NCI-H748 (cell line): Measurements from ENCODE around the gene CBFA2T3.

ENCODE experiments used
- DNase-seq: peaks from one replicate; lab custom pipeline; 2025; ENCODE audit not compliant: unreplicated experiment; lab: John Stamatoyannopoulos, UW

The CBFA2T3 gene

DNA sequence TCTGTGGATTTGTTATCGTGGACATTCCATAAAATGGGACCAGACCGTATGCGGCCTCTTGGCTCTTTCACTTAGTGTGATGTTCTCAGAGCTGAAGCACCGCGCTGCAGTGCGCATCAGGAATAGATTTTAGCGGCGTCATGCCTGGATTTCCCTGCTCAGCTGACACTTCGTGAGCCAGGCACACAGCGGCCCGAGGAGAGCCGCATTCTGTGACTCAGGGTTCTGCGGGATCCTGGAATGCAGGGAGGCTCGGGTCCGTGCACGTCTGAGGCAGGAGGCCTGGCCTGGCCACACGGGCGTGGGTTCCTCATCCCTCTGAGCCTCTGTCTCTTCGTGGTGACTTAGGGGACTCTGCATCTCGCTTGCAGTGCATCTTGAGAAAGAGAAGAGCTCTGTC, 13.4 kb downstream of the CBFA2T3 start:
- DNase-seq = no peak

DNA sequence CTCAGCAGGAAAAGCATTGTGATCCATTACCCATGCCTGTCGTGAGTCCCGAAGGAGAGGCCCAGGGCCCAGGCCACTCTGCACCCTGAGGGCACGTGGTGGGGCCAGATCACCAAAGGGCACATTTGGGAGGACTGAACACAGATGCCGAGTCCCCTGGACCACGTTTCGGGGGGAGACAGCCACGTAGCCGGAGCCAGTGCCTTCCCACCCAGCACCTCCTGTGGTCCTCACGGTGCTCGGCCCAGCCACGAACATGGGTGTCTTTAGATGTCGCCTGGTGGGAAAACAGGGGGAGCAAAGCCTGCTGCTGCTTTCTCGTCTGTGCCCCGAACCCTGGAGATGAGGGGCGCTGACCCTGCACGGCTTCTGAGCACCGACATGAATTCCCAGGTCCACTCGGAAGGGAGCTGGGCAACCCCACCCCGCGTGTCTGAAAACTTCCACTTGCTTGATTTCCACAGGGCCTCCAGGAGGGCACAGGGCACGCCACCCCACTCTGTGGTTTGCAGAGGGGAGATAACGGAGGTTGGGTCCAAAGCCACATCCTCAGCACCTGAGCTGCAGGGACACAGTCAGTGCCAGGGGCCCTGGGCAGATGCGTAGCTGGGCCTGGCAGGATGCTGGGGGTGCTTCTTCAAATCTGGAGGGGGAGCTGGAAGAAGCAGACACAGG, 14.4 kb downstream of the CBFA2T3 start:
- DNase-seq = no peak

DNA sequence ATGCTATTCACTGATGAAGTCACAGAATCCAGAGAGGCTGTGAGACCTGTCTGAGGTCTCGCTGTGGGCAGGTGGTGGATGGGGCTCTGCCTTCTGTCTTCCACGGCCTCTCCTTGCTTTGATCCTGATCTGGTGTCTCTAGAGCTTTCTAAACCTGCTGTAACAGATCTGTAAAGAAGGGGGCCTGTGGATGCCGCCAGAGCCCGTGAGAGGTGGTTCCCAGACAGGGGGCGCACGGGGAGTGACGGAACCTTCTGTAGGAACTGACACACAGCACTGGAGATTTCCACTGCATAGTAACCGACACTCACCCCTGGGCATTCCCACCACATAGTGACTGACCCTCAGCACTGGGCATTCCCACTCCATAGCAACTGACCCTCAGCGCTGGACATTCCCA, 16.0 kb downstream of the CBFA2T3 start:
- DNase-seq = no peak

DNA sequence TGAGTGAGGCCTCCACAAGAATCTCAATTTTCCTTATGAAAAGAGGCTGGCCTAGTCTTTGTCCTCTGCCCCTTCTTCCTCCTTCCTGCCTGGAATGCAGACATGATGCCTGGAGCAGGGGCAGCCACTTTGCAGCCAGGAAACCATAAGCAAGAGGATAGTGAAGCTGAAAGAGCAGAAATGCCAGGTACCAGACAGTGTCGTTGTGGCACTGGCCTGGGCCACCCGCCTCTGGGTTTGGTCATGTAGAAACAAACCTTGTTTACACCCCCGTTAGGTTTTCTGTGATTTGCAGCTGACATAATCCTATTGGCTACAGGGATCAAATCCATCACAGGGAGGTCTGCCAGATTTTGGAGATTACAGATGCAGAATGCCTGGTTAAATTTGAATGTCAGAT, 16.5 kb downstream of the CBFA2T3 start:
- DNase-seq = no peak

DNA sequence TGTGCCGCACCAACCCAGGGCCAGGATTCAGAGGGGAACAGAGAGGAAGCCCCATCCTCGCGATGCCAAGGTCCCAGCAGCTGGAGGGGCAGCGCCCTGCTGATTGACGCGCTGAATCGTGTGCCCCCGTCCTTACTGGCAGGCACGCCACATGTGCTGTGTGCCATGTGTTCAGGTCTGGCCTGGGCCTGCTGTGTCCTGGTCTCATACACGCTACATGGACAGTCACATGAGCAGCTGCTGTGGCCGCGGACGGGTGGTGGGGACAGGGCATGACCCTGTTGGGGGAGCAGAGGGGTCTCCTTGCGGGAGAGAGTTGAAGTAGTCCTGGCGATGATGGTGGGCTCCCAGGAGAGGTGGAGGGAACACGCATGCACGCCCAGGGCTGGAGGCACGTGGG, 18.0 kb downstream of the CBFA2T3 start:
- no peak for DNase-seq

DNA sequence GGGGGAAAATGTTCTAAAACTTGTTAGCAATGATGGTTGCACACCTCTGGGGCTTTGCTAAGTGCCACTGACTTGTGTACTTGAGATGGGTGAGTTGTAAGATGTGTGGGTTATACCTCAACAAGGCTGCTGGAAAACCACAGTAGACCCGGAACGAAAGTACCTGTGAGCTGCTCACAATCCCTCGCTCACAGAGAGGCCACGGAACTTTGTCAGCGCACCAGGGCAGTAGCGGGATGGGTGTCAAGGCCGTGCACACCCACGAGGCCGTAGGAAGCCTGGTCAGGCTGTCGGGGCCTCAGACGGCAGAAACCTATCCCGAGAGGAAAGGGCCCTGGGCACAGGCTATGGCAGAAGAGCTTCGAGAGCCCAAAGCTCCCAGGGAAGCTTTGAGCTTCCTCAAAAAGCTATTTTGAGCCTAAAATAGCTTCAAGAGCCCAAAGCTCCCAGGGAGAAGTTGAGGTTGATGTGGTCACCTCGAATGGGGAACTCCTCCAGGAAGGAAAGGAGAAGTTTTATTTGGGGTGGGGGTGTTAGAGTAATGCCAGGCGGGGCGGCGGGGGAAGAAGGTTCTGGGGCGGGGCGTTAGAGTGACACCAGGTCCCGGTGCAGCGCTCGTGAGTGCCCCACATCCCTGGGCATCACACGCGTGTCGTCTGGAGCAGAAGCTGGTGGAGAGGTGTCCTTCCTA, 19.0 kb downstream of the CBFA2T3 start:
- DNase-seq = no peak

DNA sequence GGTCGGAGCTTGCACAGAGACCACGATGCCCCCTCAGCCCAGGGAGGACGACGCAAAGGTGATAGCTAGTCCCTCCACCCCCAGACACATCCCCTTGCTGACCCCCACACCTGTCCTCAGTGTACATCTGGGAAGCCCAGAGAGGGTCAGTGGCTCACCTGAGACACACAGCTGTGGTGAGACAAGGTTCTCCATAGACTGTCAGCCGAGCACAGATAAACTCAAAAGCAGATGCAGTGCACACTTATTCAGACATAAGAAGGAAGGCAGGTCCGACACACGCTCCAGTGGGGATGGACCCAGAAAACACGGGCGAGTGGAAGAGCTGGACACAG, 19.6 kb downstream of the CBFA2T3 start:
- DNase-seq = no peak

DNA sequence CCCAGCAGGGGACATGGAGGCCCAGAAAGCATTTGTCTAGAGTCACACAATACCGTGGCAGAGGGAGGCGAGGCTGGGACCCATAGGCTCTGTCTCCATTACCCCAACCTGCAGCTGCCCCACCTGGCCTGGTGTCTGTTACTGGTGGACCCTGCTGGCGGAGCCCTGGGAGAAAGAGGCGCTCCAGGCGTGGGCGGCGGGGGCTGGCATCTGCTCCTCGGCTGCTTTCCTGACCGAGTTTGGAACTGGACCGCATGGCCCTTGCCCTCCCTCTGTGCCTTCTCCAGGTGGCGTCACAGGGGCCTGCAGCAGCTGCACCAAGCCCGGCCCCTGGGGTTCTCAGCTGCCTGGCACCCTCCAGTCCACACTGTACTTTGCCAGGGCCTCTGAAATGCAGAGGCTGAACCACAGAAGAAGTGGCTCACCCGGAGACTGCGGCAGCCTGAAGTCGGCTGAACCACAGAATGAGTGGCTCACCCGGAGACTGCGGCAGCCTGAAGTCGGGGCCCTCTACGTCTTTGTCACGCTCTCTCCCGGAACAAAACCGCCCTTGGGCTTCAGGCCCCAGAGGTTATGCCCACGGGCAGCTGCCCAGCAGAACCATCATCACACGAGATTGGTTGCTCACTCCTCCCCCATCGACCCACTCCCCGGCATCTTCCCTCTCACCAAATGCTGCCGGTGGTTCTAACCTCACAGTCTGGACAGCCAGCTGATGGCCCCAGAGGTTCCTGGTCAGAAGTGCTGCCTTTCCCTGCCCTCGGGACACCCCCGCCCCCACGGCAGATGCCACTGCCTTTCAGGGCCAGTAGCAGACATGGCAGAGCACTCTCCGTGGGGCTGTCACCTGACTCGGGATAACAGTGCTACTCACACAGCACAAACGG, 20.2 kb downstream of the CBFA2T3 start:
- no peak for DNase-seq

DNA sequence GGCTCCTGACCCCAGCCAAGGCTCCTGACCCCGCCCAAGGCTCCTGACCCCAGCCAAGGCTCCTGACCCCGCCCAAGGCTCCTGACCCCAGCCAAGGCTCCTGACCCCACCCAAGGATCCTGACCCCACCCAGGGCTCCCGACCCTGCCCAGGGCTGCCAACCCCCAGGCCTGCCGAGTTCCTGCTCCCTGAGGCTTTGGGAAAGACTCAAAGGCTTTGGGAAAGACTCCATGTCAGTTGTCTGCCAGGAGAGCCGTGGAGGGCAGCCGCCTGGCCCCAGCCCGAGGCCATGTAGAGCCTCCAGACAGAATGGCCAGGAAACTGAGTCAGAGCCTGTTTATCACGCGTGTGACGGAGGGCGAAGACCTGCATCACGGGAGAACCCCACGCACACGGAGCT, 21.1 kb downstream of the CBFA2T3 start:
- no peak for DNase-seq

DNA sequence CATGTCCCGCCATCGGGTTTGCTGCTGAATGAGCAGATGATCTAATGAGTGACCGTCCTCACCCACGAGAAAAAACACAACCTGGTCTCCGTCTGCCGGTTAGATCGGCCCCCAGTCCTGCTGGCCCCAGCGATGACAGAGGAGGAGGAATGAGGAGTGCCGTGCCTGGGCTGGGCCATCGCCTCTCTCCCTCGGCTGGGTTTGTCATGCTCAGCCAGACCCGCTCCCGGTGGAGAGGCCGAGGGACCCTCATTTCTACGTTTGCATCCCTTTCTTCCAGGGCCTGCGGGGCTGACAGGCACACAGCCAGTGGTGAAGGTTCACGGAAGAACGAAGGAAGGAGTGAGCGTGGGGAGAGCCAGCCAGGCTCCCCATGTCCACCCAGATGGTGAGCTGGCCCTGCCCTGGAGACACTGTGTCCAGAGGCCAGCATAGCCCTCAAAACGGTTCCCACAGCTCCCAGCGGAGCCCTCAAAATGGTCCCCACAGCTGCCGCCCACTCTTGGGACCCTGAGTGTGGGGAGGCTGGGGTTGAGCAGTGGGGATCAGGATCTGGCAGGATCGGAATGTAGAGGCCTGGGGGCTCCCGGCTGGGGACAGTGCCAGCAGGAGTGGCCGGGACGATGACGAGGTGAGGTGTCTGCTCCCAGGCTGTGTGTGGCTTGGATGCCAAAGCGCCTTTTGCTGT, 23.9 kb downstream of the CBFA2T3 start:
- DNase-seq = no peak

DNA sequence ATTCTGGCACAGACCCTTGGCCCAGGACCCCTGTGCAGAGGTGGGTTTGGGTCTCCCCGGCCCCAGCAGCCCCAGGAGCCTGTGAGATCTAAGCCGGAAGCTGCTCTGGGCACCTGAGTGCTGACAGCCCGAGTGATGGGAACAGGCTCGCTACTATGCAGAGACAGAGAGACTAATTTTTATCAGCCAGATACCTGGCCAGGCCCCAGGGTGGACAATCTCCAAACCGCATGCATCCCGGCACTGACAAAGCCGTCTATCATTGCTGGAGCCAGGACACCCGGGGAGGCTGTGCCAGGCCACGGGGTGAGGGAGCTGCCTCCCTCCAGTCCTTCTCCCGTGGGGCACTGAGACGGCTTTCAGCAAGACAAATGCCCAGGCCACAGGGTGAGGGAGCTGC, 25.0 kb downstream of the CBFA2T3 start:
- DNase-seq = no peak

DNA sequence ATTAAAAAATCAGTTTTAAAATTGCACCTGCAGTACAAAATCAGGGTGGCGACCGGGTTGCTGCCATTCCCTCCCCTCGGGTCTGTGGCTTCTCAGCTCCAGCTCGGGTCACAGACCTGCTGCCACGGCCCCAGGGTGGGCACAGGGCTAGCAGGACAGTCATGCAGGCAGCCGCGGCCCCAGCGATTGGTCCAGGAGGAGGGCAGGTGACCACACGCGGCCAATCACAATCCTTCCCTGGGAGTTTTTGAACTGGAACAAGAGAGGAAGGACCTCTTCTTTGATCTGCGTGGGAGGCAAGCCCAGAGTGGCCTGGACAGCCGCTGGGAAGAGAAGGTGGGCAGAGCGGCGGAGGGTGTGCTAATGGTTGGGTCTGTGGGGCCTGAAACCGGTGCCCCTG, 25.5 kb downstream of the CBFA2T3 start:
- no peak for DNase-seq

DNA sequence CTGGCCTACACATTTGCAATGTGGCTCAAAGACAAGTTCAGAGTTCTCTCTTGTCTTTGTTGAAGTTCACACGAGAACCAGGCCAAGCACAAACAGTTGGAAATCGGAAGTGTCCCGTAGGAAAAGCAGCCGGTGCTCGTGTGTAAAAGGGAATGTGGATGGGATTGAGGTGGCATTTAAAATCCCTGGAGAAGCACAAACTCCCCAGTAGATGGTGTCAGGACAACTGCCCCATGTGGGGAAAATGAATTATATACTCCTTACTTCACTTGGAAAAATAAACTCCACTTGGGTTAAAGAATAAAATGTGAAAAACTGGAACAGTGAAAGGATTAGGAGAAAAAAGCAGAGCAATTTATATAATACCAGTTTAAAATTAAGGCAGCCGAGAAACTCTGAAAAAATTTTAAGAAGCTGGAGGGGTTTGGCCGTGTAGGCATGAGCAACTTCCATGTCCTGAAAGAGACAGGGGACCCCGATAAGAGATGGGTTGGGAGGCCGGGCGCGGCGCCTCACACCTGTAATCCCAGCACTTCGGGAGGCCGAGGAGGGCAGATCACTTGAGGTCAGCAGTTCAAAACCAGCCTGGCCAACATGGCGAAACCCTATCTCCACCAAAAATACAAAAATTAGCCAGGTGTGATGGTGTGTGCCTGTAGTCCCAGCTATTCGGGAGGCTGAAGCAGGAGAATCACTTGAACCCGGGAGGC, 28.1 kb downstream of the CBFA2T3 start:
- DNase-seq = no peak

DNA sequence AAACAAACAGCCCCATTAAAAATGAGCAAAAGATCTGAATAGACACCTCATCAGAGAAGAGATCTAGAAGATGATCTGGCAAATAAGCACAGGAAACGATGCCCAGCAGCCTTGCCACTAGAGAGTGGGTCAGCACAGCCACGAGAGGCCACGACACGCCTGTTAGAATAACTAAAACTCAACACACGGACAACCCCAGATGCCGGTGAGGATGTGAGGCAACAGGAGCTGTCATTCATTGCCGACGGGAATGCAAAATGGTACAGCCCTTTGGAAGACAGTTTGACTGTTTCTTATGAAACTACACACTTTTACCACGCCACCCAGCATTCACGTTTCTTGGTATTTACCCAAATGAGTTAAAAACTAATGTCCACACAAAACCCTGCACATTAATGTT, 31.5 kb downstream of the CBFA2T3 start:
- no peak for DNase-seq

DNA sequence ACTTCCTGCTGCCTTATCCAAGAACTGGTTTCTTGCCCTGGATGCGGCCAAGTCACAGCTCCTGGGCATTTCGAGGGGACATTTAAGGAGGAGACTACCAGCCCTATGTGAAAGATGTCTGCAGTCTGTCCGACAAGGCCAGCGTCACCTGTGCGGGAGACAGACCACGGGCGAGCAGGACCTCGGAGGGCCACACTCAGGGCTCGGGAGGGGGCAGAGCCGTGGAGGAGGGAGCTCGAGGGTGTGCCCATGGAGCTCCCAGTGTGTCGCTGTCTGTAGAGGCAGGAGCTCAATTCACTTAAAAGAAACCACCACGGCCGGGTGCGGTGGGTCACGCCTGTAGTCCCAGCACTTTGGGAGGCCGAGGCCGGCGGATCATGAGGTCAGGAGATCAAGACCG, 33.3 kb downstream of the CBFA2T3 start:
- DNase-seq = no peak

DNA sequence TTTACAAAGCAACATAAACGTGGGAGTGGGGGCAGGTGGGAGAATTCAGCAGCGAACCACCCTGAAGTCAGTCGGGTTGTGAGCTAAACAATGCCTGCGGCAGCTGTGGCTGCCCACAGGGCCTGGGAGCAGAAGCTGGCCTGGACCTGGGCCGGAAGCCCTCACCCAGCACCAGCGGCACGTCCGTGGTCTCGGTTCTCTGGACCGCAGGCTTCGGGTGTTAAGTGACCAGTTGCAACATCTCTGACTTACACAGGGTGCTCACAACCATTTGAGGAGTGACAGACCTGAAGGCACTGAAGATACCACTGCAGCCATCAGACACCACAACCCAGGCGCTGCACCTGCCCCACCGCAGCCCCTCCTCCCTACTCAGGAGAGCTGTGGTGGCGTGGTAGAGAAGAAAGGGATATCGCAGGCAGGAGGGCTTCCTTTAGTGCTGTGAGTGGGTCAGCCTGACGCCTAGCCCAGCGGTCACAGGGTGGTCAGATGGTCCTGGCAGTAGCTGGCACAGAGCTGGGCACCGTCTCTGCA, 33.8 kb downstream of the CBFA2T3 start:
- DNase-seq = no peak

DNA sequence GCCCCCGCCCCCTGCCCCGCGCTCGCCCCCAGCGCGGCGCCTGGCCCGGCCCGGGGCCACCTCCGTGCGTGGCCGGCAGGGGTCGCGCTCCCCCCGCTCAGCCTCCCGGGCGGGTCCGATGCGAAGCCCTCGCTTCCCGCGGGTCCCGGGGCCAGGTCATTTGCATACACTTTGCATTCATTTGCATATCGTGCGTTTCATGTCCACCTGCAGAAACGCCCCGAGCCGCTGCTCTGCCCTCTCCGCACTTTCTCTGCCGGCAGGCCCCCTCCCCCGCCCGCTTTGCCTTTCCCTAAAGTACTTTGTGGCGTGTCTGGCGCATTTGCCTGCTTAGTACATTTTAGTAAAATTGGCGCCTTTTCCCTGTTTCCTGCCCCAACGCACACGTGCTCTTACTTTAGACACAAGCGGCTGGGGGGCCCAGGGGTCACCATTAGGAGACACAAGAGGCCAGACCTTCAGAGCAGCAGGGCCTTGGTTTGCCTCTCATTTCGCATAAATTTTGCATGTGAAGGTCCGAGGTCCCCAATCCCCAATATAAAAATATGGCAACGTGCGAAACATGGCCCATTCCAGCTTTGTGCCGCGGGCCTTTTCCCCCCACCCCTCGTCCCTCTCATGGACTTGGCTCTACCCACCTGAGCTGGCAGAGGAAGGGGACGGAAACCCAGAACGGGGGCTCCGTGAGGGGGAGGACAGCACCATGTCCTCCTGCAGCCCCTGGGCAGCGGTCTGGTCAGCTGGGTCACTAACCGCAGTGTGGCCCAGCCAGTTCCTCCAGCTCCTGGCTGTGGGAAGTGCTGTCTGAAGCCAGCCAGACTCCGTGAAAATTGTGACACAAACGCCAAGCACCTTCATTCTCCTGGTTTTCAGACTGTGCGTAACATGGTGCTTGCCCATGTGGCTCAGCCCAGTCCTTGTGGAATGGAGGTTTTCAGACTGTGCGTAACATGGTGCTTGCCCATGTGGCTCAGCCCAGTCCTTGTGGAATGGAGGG, 34.8 kb downstream of the CBFA2T3 start:
- peak; percentile 51 for DNase-seq

DNA sequence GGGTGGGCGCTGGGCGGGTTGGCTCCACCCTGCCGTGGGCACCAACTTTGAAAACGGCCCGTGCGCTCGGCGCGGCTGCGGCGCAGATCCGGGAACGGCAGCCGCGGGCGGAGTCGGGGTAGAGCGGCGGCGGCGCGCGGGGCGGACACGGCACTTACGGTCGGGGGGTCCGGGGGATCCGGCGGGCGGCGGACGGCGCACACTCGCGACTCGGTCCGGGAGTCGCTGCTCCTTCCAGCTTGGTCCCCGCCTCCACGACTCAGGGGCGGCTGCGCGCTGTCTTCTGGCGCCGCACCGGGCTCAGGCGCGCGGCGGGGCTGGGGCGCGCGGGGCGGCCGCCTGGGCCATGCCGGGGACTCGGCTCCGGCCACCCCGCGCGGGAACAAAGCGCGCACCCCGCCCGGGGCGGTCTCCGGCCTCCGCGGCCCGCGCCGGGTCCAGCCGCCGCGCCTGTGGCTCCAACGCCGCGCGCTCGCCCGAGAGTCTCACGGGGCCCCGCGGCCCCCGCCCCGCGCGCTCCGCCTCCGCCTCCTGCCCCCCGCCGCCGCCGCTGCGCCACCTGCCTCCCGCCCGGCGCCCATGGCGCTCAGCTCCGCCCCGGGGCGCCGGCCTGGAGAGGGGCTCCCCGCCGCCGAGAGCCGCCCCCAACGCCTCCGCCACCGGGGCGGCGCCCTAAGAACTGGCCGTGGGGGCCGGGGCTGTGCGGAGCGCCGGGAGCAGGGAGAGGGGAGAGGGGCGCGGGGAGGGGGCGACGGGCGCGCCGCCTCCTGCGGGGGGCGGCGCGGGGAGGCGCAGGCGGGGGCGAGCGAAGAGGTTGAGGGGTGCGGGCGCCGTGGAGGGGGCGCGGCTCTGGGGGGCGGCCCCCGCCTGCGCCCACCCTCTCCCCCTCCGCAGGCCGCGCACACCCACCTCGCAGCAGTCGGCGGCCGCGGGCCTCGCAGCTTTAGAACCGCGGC, 35.9 kb downstream of the CBFA2T3 start:
- DNase-seq = peak; percentile 23
